Smooth muscle cell (in vitro differentiated cells): ENCODE results near the gene TCF20. TPM values are rescaled to one million over a fixed set of nuclear protein-coding genes. Genes with fewer than 3 reads are reported as not detected.

ENCODE experiments used
- DNase-seq: peaks from one replicate; lab custom pipeline; 2025; ENCODE audit not compliant: unreplicated experiment; lab: John Stamatoyannopoulos, UW
- H2AFZ ChIP-seq: fragments of 200-600 bp; sonication (generic); 2 replicates; pipeline ENCODE4 v1.6.0; 2016; ENCODE audit warnings: antibody characterized with exemption, low read depth, mild to moderate bottlenecking
- H3F3A ChIP-seq: fragments of 200-600 bp; sonication (generic); 2 replicates; pipeline ENCODE4 v1.6.0; 2017; ENCODE audit warnings: antibody characterized with exemption, low read depth
- H3K27ac ChIP-seq: fragments of 200-600 bp; sonication (generic); 2 replicates; pipeline ENCODE4 v1.5.1; 2016; ENCODE audit warnings: low read depth, mild to moderate bottlenecking
- H3K27me3 ChIP-seq: fragments of 200-600 bp; sonication (generic); 2 replicates; pipeline ENCODE4 v1.6.1; 2016; ENCODE audit warnings: low read depth, mild to moderate bottlenecking
- H3K36me3 ChIP-seq: fragments of 200-600 bp; sonication (generic); 2 replicates; pipeline ENCODE4 v1.5.1; 2016; ENCODE audit warnings: low read depth
- H3K4me1 ChIP-seq: fragments of 200-600 bp; sonication (generic); 2 replicates; pipeline ENCODE4 v1.5.1; 2016; ENCODE audit warnings: low read depth
- H3K4me2 ChIP-seq: fragments of 200-600 bp; sonication (generic); 2 replicates; pipeline ENCODE4 v1.6.0; 2016; ENCODE audit warnings: mild to moderate bottlenecking
- H3K4me3 ChIP-seq: fragments of 200-600 bp; sonication (generic); 2 replicates; pipeline ENCODE4 v1.5.1; 2016; ENCODE audit warnings: mild to moderate bottlenecking
- H3K79me2 ChIP-seq: fragments of 200-600 bp; sonication (generic); 2 replicates; pipeline ENCODE4 v1.6.0; 2016; ENCODE audit warnings: low read depth, mild to moderate bottlenecking
- H3K9ac ChIP-seq: fragments of 200-600 bp; sonication (generic); 2 replicates; pipeline ENCODE4 v1.6.0; 2016; ENCODE audit warnings: low read depth
- H3K9me3 ChIP-seq: fragments of 200-600 bp; sonication (generic); replicated peaks from 2 replicates; pipeline ENCODE4 v1.5.1; 2016; ENCODE audit warnings: low read depth
- H4K20me1 ChIP-seq: fragments of 200-600 bp; sonication (generic); 2 replicates; pipeline ENCODE4 v1.6.0; 2016; ENCODE audit warnings: low read depth
- CTCF ChIP-seq: fragments of 200-600 bp; sonication (generic); IDR thresholded peaks from 2 replicates; pipeline ENCODE4 v1.5.1; 2017; ENCODE audit warnings: borderline replicate concordance, mild to moderate bottlenecking, antibody characterized with exemption; ENCODE audit not compliant: insufficient read depth, poor library complexity, severe bottlenecking
- WGBS: methylation state at CpG from one replicate; pipeline ENCODE4 v1.1.7; 2016; ENCODE audit warnings: low lambda C conversion rate; 5-methylcytosine and 5-hydroxymethylcytosine counted together
- polyA plus RNA-seq: library from polyadenylated mRNA; unstranded; fragments of >200 nt; fragmentation: Nextera tagmentation; extraction: Ambion mirVana; gene quantifications from 2 replicates; pipeline ENCODE4 v1.2.1, GENCODE V29; 2016
- total RNA-seq: library from RNA; depleted of rRNA; stranded (reverse); fragments of >200 nt; gene quantifications from 2 replicates; pipeline ENCODE4 v1.2.3, GENCODE V29; 2014

Gene TCF20
- total and polyA plus RNA-seq, 2 experiments from 2014 or later, result 3.7 to 23.3 TPM

DNA sequence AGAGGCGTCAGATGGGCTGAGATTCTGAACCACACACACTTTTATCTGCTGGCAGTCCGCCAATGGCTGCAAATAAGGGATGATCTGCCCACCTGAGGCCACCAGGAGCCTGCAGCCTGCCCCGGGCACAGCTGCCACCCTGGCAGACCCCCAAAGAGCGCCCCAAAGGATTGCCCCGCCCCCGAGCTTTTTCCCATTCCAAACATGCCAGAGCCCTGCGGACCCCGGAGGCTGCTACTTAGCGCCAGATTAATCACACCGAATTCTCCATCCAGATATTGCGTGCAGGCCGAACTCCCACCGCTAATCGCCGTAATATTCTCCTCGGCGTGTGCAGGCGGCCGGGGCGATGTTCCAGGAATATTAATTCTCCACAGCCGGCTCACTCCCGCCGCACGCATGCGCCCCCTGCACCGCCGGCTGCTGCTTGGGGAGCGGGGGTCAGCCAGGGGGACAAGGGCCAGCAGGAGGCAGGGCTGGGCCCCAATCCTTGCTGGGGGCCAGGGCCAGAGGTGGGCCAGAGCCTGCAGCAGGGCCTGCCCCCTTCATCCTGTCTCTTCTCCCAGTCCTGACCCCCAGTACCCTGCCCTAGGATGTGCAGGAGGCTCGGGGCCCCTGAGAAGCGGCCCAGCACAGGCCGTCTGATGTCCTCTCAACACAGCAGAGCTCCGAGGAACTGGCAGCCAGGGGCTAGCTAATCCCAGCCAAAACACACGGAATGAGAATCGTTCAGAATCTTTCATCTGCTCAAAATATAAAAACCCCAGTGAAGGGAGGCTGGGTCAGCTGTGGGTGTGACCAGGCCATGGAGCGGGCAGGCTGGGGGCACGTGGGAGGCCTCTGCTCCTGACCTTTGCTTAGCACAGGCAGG lies 19.5 kb upstream of the TCF20 start:
- Histone ChIP-seq H4K20me1 (peaks cover 36% of the 10 kb centered on the region), H3K36me3 (no peaks in the 10 kb centered on the region), H3K79me2 (no peaks in the 10 kb centered on the region), H3K27me3 (no peaks in the 10 kb centered on the region), H3K4me2 (no peak overlapping the region), H3K9me3 (no peaks in the 10 kb centered on the region), H3F3A (no peaks in the 10 kb centered on the region), H2AFZ (no peak overlapping the region), H3K4me1 (no peaks in the 10 kb centered on the region), H3K27ac (no peak overlapping the region), H3K4me3 (no peak overlapping the region), H3K9ac (no peak overlapping the region)
- TF ChIP-seq CTCF, result no peak
- WGBS, result 88% methylated on average over 32 of the region's 36 CpGs
- no peak for DNase-seq

GRCh38 chr22:42288791-42289190 lies 18.3 kb upstream of the TCF20 start:
- DNase-seq, result no peak
- Histone ChIP-seq H2AFZ (no peak overlapping the region), H3K27me3 (peaks cover 8% of the 10 kb centered on the region), H3K79me2 (no peaks in the 10 kb centered on the region), H3K4me1 (no peaks in the 10 kb centered on the region), H4K20me1 (peaks cover 37% of the 10 kb centered on the region), H3K9ac (no peak overlapping the region), H3K4me2 (no peak overlapping the region), H3K4me3 (no peak overlapping the region), H3K27ac (no peak overlapping the region), H3F3A (no peaks in the 10 kb centered on the region), H3K9me3 (no peaks in the 10 kb centered on the region), H3K36me3 (no peaks in the 10 kb centered on the region)
- WGBS, result 80% methylated on average over 5 of the region's 5 CpGs
- TF ChIP-seq CTCF, result no peak

DNA sequence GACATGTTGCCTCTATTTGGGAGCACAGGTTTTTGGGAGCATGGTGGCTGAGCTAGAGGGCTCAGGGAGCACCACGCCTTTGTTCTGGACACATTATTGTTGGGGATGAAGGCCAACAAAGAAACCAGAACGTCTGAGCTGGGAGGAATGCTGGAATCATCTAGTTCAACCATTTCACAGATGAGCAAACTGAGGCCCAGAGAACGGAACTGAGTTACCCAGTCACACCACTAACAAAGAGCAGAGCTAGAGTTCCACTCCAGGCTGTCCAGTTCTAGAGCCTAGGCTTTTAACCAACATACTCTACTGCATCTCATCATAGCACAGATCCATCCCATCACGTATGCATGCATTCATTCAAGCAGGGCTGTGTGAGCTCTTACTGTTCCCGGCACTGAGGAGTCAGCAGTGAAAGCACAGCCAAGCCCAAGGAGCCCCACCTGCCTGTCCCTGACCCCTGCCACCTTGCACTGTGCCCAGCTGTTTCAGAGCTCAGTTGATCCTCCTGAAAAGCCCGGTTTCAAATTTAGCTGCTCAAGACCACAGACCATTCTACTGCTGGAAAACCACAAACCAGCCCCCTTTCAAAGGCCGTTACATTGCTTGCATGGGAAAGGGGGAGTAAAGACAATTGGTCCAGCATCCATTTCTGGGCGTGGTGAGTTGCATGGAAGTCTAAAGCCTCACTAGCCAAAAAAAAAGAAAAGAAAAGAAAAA lies 16.9 kb upstream of the TCF20 start:
- H3K27ac ChIP-seq, result no peak overlapping the region
- H3K4me1 ChIP-seq, result peaks cover 6% of the 10 kb centered on the region
- H3K36me3 ChIP-seq, result no peaks in the 10 kb centered on the region
- H3K4me3 ChIP-seq, result no peak overlapping the region
- WGBS, result 77% methylated on average over 8 of the region's 8 CpGs
- H3K4me2 ChIP-seq, result no peak overlapping the region
- H3K27me3 ChIP-seq, result peaks cover 10% of the 10 kb centered on the region
- no peak for TF ChIP-seq CTCF
- no peaks in the 10 kb centered on the region for H3K79me2 ChIP-seq
- no peak for DNase-seq
- no peaks in the 10 kb centered on the region for H3F3A ChIP-seq
- peaks cover 32% of the 10 kb centered on the region for H4K20me1 ChIP-seq
- no peak overlapping the region for H3K9ac ChIP-seq
- no peak overlapping the region for H2AFZ ChIP-seq
- no peaks in the 10 kb centered on the region for H3K9me3 ChIP-seq
